Aorta (tissue), 5 donors: ENCODE measurements around the gene PPP2R5D. TPM values are rescaled to one million over a fixed set of nuclear protein-coding genes. Genes with fewer than 3 reads are reported as not detected.

Experiments
- ATAC-seq: fragments of 200-7000 bp; cut with Tn5 transposase; one replicate; pipeline ENCODE4 v1.9.1; 2022; ENCODE audit warnings: moderate library complexity; ENCODE audit not compliant: low FRiP score
- DNase-seq, 2 donors: peaks; one replicate each; pipeline ENCODE4 v3.0.0-alpha.2; 2020
- H3K27ac ChIP-seq, 2 donors: one replicate each; pipeline ENCODE4 v1.5.1; 2013; ENCODE audit warnings: low read length in 2 of 2, mild to moderate bottlenecking in 2 of 2, moderate library complexity in 2 of 2, control low read depth in 1 of 2, inconsistent platforms in 1 of 2, low read depth in 1 of 2
- H3K27me3 ChIP-seq, 2 donors: one replicate each; pipeline ENCODE4 v1.6.1; 2013; ENCODE audit warnings: control low read depth in 1 of 2, low read length in 1 of 2, mild to moderate bottlenecking in 1 of 2, moderate library complexity in 1 of 2; ENCODE audit not compliant: insufficient read depth in 2 of 2, control insufficient read depth in 1 of 2
- H3K36me3 ChIP-seq, 2 donors: one replicate each; pipeline ENCODE4 v1.6.1; 2013; ENCODE audit warnings: control low read depth in 1 of 2, low read length in 1 of 2, mild to moderate bottlenecking in 1 of 2; ENCODE audit not compliant: insufficient read depth in 2 of 2, control insufficient read depth in 1 of 2
- H3K4me1 ChIP-seq, 2 donors: one replicate each; pipeline ENCODE4 v1.6.1; 2013; ENCODE audit warnings: low read length in 2 of 2, control low read depth in 1 of 2, mild to moderate bottlenecking in 1 of 2, moderate library complexity in 1 of 2; ENCODE audit not compliant: insufficient read depth in 2 of 2, control insufficient read depth in 1 of 2
- H3K4me3 ChIP-seq, 2 donors: one replicate each; pipeline ENCODE4 v1.5.1; 2013; ENCODE audit warnings: low read length in 2 of 2, control low read depth in 1 of 2, mild to moderate bottlenecking in 1 of 2
- H3K9me3 ChIP-seq: one replicate; pipeline ENCODE4 v1.6.1; 2013; ENCODE audit warnings: mild to moderate bottlenecking, low read length; ENCODE audit not compliant: control insufficient read depth
- WGBS, 2 donors: extraction: QIAGEN DNeasy Blood & Tissue Kit; methylation state at CpG; one replicate each; pipeline ENCODE4 v1.1.7; 2013; 5-methylcytosine and 5-hydroxymethylcytosine counted together
- intact Hi-C, 2 donors: fragments of 100-400 bp; cut with DNase I; formaldehyde crosslinking; loops; one replicate each; pipeline versions ENCODE4 v1.14.2 to v1.15.0; 2022
- long read RNA-seq, 2 donors: library from polyadenylated mRNA; unstranded; transcript quantifications; one replicate each; pipeline ENCODE4 v2.0.0, GENCODE V29; 2020 to 2021
- polyA plus RNA-seq, 2 donors: library from polyadenylated mRNA; stranded (reverse); fragments of 200-250 nt; gene quantifications; one replicate each; pipeline ENCODE4 v1.2.3, GENCODE V29; 2013
- total RNA-seq, 2 donors: library from RNA; stranded (reverse); fragmentation: NEBNext Ultra II Directional; extraction: Animal tissue kit (Norgen Biotek cat#: 25700); gene quantifications; one replicate each; pipeline ENCODE4 v1.2.1, GENCODE V29; 2021
- donor health status: healthy with polysubstance abuse.
- donor health status: Bipolar disorder and iron deficiency.
- donor health status: DM: no; HTN: no; CAD: no.
- donor health status: DM: no; HTN: no; CAD: no.
- donor health status: DM: yes; HTN: yes; CAD: no.

Gene PPP2R5D
- 10 to 100 TPM; 22.9 to 31.7 TPM for total RNA-seq
- polyA plus RNA-seq = 10 to 100 TPM; 20.3 to 31.5 TPM
- long read RNA-seq, donor 1, transcript PPP2R5D-208 (16 exons, 3,044 nt) = major isoform, 15 of 43 reads
- long read RNA-seq, donor 1, partial matches to known transcripts = 21 of 43 reads
- long read RNA-seq, donor 1, other reads (novel, unspliced or antisense) = 5 of 43 reads
- long read RNA-seq, donor 2, partial matches to known transcripts = 12 of 17 reads
- long read RNA-seq, donor 2, other reads (novel, unspliced or antisense) = 0 of 17 reads

- no peaks in the 10 kb centered on the region for H3K27me3 ChIP-seq
- peak; percentile 98 to 99 for DNase-seq
- H3K36me3 ChIP-seq = no peaks in the 10 kb centered on the region
- no peaks in the 10 kb centered on the region for H3K4me1 ChIP-seq
- ATAC-seq = peak; percentile 97
- H3K4me3 ChIP-seq = peak within 1 kb of the TSS; percentile 65 to 68
- no peaks in the 10 kb centered on the region for H3K9me3 ChIP-seq
- intact Hi-C loops = no loop called here
- WGBS, 2 donors = 0 to 1% methylated on average over 56 to 59 of the region's 59 CpGs
- peak within 1 kb of the TSS; percentile 11 to 91 for H3K27ac ChIP-seq
These were observed at the start of gene PPP2R5D for GRCh38 chr6:42984001-42984923. PPP2R5D (plus strand) TSS chr6:42984570; CDS start chr6:42984678, 108 bp downstream.

- intact Hi-C loops = no loop called here
- H3K9me3 ChIP-seq = no peaks in the 10 kb centered on the region
- H3K36me3 ChIP-seq = peaks cover 0 to 2% of the 10 kb centered on the region in 2 donors
- no peaks in the 10 kb centered on the region for H3K27me3 ChIP-seq
- WGBS, 2 donors = 91 to 92% methylated on average over 7 of the region's 7 CpGs
- H3K4me1 ChIP-seq = no peaks in the 10 kb centered on the region
- no peak for ATAC-seq
- no peak overlapping the region for H3K27ac ChIP-seq
- no peak for DNase-seq
- H3K4me3 ChIP-seq = no peak overlapping the region
These were observed 49.0 kb upstream of the PPP2R5D start for GRCh38 chr6:42935322-42935721.

- Histone ChIP-seq H3K36me3 (peaks cover 0 to 2% of the 10 kb centered on the region in 2 donors), H3K4me3 (no peak overlapping the region), H3K27me3 (no peaks in the 10 kb centered on the region), H3K9me3 (no peaks in the 10 kb centered on the region), H3K4me1 (no peaks in the 10 kb centered on the region), H3K27ac (no peak overlapping the region)
- intact Hi-C loops = no loop called here
- no peak for DNase-seq
- no peak for ATAC-seq
- WGBS, 2 donors = 95 to 96% methylated on average over 11 of the region's 11 CpGs
These were observed 48.0 kb upstream of the PPP2R5D start for GRCh38 chr6:42936398-42936797.

- intact Hi-C loops = no loop called here
- WGBS, 2 donors = 89 to 92% methylated on average over 13 of the region's 13 CpGs
- DNase-seq (no peak), ATAC-seq (no peak)
- Histone ChIP-seq H3K36me3 (peaks cover 0 to 2% of the 10 kb centered on the region in 2 donors), H3K27ac (no peak overlapping the region), H3K9me3 (no peaks in the 10 kb centered on the region), H3K27me3 (no peaks in the 10 kb centered on the region), H3K4me3 (no peak overlapping the region), H3K4me1 (no peaks in the 10 kb centered on the region)
These were observed 46.6 kb upstream of the PPP2R5D start for GRCh38 chr6:42937548-42938427.

GRCh38 chr6:42938428-42938796 is 46.0 kb upstream of the PPP2R5D start:
- Histone ChIP-seq H3K27ac (no peak overlapping the region), H3K36me3 (peaks cover 0 to 2% of the 10 kb centered on the region in 2 donors), H3K9me3 (no peaks in the 10 kb centered on the region), H3K4me3 (no peak overlapping the region), H3K27me3 (no peaks in the 10 kb centered on the region), H3K4me1 (no peaks in the 10 kb centered on the region)
- no peak for ATAC-seq
- no peak for DNase-seq
- intact Hi-C loops = no loop called here
- WGBS, 2 donors = 83 to 85% methylated on average over 5 of the region's 5 CpGs

- DNase-seq (no peak), ATAC-seq (no peak)
- no peaks in the 10 kb centered on the region for H3K9me3 ChIP-seq
- intact Hi-C loops = no loop called here
- no peak overlapping the region for H3K27ac ChIP-seq
- WGBS, 2 donors = 71 to 81% methylated on average over 6 to 9 of the region's 9 CpGs
- H3K36me3 ChIP-seq = peaks cover 0 to 2% of the 10 kb centered on the region in 2 donors
- no peak overlapping the region for H3K4me3 ChIP-seq
- no peaks in the 10 kb centered on the region for H3K4me1 ChIP-seq
- no peaks in the 10 kb centered on the region for H3K27me3 ChIP-seq
These were observed 45.2 kb upstream of the PPP2R5D start for GRCh38 chr6:42938987-42939809.

- H3K27me3 ChIP-seq = no peaks in the 10 kb centered on the region
- no peak overlapping the region for H3K4me3 ChIP-seq
- no peaks in the 10 kb centered on the region for H3K4me1 ChIP-seq
- DNase-seq (no peak), ATAC-seq (no peak)
- no peaks in the 10 kb centered on the region for H3K9me3 ChIP-seq
- intact Hi-C loops = no loop called here
- no peak overlapping the region for H3K27ac ChIP-seq
- WGBS, 2 donors = 78 to 82% methylated on average over 4 of the region's 4 CpGs
- H3K36me3 ChIP-seq = peaks cover 0 to 2% of the 10 kb centered on the region in 2 donors
These were observed 44.6 kb upstream of the PPP2R5D start for GRCh38 chr6:42939810-42940167.
